GM12891 (cell line): ENCODE results near the gene INTS6.

ENCODE experiments used
- PAX5 ChIP-seq: IDR thresholded peaks from 2 replicates; pipeline ENCODE4 v1.6.1; 2011; ENCODE audit warnings: low read length, moderate library complexity, mild to moderate bottlenecking; ENCODE audit not compliant: insufficient read depth, severe bottlenecking
- POLR2A ChIP-seq: IDR thresholded peaks from 2 replicates; pipeline ENCODE4 v1.6.1; 2011; ENCODE audit warnings: low read depth, low read length, control low read depth
- POLR2AphosphoS5 ChIP-seq: IDR thresholded peaks from 2 replicates; pipeline ENCODE4 v1.6.1; 2011; ENCODE audit warnings: low read depth, low read length, control low read depth
- POU2F2 ChIP-seq: IDR thresholded peaks from 2 replicates; pipeline ENCODE4 v1.6.1; 2011; ENCODE audit warnings: low read depth, mild to moderate bottlenecking, control low read depth, low read length, moderate library complexity
- SPI1 ChIP-seq: IDR thresholded peaks from 2 replicates; pipeline ENCODE4 v1.6.1; 2011; ENCODE audit warnings: low read depth, low read length, control low read depth
- TAF1 ChIP-seq: IDR thresholded peaks from 2 replicates; pipeline ENCODE4 v1.6.1; 2011; ENCODE audit warnings: low read depth, low read length, control low read depth

GRCh38 chr13:51451134-51451466 is 1.7 kb downstream of the INTS6 start:
- no peak for TF ChIP-seq POLR2A
- TF ChIP-seq POLR2AphosphoS5 = no peak
- TF ChIP-seq POU2F2 = no peak
- no peak for TF ChIP-seq SPI1
- TF ChIP-seq TAF1 = no peak
- TF ChIP-seq PAX5 = no peak
